GM23338 (cell line): ENCODE results near the gene KCNJ6.

ENCODE experiments used
- CREB1 ChIP-seq: fragments of 250-450 bp; sonication (Bioruptor Pico); IDR thresholded peaks from 2 replicates; pipeline ENCODE4 v1.5.0; 2020; ENCODE audit warnings: low read depth, mild to moderate bottlenecking, moderate library complexity
- ETS1 ChIP-seq: IDR thresholded peaks from 2 replicates; pipeline ENCODE4 v1.6.1; 2016; ENCODE audit warnings: antibody characterized with exemption
- EZH2 ChIP-seq: fragments of 200-600 bp; sonication (generic); IDR thresholded peaks from one replicate; pipeline ENCODE4 v1.8.0; 2017; ENCODE audit warnings: antibody characterized with exemption, mild to moderate bottlenecking, low read depth; ENCODE audit not compliant: unreplicated experiment
- POLR2AphosphoS5 ChIP-seq: IDR thresholded peaks from 2 replicates; pipeline ENCODE4 v1.6.1; 2016; ENCODE audit warnings: antibody characterized with exemption, low read depth
- REST ChIP-seq: IDR thresholded peaks from one replicate; pipeline ENCODE4 v1.6.1; 2018; ENCODE audit warnings: antibody characterized with exemption; ENCODE audit not compliant: unreplicated experiment
- ZNF331 ChIP-seq: fragments of 250-450 bp; sonication (Bioruptor Pico); IDR thresholded peaks from 2 replicates; pipeline ENCODE4 v1.5.0; 2020; ENCODE audit warnings: low read depth, mild to moderate bottlenecking, moderate library complexity
- TF ChIP-seq, protein P1 (sequence below), 2 experiments: fragments of 200-600 bp in 1 of 2; sonication (generic) in 1 of 2; conservative IDR thresholded peaks; 2 replicates each; pipeline versions ENCODE4 v1.5.1 to v1.6.1; 2016 to 2017; ENCODE audit warnings: antibody characterized with exemption in 2 of 2, low read depth in 2 of 2, mild to moderate bottlenecking in 2 of 2, moderate library complexity in 1 of 2

DNA sequence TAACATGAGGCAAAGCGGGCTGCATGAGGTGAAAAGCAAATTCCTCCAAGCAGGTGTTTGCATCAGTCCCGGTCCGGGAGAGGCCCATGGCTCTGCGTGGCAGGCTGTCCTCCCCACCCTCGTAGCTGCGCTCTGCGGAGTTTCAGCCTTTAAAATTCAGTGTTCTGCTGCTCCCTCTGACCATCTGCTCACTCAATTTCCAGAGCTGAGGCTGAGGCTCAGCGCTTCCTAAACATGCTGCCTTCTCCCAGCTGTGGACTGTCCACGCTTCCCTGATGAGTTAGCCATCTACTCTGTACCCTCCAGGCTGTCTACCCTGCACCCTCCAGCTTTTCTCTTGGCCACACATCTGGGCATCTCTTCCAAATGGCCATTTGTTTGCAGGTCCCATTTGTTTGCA, 87.7 kb downstream of the KCNJ6 start:
- no peak for TF ChIP-seq REST
- no peak for TF ChIP-seq EZH2
- TF ChIP-seq, protein P1, sequence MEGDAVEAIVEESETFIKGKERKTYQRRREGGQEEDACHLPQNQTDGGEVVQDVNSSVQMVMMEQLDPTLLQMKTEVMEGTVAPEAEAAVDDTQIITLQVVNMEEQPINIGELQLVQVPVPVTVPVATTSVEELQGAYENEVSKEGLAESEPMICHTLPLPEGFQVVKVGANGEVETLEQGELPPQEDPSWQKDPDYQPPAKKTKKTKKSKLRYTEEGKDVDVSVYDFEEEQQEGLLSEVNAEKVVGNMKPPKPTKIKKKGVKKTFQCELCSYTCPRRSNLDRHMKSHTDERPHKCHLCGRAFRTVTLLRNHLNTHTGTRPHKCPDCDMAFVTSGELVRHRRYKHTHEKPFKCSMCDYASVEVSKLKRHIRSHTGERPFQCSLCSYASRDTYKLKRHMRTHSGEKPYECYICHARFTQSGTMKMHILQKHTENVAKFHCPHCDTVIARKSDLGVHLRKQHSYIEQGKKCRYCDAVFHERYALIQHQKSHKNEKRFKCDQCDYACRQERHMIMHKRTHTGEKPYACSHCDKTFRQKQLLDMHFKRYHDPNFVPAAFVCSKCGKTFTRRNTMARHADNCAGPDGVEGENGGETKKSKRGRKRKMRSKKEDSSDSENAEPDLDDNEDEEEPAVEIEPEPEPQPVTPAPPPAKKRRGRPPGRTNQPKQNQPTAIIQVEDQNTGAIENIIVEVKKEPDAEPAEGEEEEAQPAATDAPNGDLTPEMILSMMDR (conservative IDR thresholded peaks at IDR 0.05; ENCODE audit: low read depth in 2 of 2): no peak
- no peak for TF ChIP-seq POLR2AphosphoS5
- no peak for TF ChIP-seq CREB1 (CRISPR knock-in tag)
- TF ChIP-seq ETS1: no peak
- no peak for TF ChIP-seq ZNF331
